D721Med (cell line): ENCODE data around the gene NEDD4L.

Experiments used
- DNase-seq: peaks from one replicate; pipeline ENCODE4 v3.0.0; 2011; ENCODE audit warnings: low spot score; ENCODE audit not compliant: insufficient read length
- FAIRE-seq: peaks from 2 replicates; lab custom pipeline; 2011; peaks lifted over from hg19 to GRCh38; lab: Jason Lieb, UNC
- TF ChIP-seq, protein P1 (sequence below): IDR thresholded peaks from 2 replicates; pipeline ENCODE4 v1.5.1; 2012; ENCODE audit warnings: mild to moderate bottlenecking, control low read depth; ENCODE audit not compliant: insufficient read depth; ENCODE audit errors: missing control alignments

NEDD4L gene

GRCh38 chr18:58204776-58205442, 160.9 kb downstream of the NEDD4L start:
- FAIRE-seq, result peak; percentile 100
- no peak for DNase-seq
- TF ChIP-seq, protein P1, sequence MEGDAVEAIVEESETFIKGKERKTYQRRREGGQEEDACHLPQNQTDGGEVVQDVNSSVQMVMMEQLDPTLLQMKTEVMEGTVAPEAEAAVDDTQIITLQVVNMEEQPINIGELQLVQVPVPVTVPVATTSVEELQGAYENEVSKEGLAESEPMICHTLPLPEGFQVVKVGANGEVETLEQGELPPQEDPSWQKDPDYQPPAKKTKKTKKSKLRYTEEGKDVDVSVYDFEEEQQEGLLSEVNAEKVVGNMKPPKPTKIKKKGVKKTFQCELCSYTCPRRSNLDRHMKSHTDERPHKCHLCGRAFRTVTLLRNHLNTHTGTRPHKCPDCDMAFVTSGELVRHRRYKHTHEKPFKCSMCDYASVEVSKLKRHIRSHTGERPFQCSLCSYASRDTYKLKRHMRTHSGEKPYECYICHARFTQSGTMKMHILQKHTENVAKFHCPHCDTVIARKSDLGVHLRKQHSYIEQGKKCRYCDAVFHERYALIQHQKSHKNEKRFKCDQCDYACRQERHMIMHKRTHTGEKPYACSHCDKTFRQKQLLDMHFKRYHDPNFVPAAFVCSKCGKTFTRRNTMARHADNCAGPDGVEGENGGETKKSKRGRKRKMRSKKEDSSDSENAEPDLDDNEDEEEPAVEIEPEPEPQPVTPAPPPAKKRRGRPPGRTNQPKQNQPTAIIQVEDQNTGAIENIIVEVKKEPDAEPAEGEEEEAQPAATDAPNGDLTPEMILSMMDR, result no peak

GRCh38 chr18:58205443-58206160, 161.6 kb downstream of the NEDD4L start:
- no peak for DNase-seq
- no peak for FAIRE-seq
- TF ChIP-seq, protein P1, result no peak

DNA sequence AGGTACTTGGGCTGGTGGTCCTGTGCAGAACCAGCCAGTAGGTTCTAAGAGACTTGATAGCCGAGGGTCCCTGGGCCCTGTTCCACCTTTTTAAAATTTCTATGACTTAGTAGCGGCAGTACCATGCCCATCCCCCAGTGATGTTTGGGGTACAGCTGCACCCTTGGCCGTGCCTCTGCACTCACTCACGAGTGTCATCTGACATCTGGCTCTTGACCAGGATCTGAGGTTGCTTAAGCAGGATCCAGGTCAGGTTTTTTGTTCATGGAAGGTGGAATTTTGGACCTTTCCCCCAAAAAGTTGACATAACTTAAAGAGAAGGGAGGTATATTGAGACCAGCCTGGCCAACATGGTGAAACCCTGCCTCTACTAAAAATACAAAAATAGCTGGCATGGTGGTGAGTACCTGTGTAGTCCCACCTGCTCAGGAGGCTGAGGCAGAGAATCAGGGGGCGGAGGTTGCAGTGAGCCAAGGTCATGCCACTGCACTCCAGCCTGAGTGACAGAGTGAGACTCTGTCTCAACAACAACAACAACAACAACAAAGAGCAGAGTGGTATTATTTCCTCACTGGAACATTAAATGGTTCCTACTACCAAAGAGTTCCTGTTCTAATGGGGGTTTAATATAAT, 163.6 kb downstream of the NEDD4L start:
- TF ChIP-seq, protein P1, result no peak
- DNase-seq (no peak), FAIRE-seq (no peak)

DNA sequence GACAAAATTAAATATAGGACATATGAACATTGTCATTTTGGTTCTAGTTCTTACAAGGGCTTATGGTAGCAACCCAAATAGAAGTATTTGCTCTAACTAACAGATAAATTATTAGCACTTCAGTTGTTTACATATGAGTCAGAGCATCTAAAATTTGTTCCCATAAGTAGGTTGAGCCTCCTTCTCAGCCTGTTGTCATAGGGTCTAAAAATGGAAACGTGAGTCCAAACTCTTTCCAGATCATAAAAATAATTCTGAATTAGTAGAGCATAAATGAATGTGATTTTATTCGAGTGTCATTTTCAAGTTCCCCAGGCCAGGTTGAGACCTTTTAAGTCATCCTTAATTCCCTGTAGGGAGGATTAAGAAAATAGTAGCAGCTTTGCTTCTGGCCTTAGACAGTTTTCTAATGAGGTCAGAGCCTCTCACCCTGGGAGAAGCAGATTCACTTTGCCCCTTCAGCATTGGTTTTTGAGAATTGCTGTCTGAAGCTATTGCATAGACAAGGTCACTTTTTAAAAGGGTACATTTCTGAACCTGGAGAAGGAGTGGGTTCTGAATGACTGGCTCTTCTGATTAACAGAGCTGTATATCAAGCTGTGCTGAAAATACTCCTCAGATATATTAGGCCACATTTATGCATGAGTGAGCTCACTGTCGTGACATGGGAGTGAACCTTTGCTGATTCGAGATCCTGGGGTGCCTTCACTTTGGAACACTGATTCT, 164.3 kb downstream of the NEDD4L start:
- FAIRE-seq, result peak; percentile 100
- no peak for DNase-seq
- TF ChIP-seq, protein P1, result no peak

DNA sequence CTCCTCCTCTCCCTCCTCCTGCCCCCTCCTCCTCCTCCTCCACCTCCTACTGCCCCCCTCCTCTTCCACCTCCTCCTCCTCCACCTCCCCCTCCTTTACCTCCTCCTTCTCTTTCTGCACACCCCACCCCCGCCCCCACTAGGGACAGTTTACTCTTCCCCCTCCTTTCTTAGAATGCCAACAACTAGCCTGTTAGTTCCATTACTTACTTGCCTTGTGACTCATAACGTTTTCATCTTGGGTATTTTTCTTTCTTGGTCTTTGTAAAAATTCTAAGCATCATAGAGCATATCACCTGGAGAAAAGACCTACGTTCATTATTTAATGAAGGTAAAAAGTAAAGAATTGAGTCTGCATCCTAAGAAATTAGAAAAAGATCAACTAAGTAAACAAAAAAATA, 165.3 kb downstream of the NEDD4L start:
- FAIRE-seq, result no peak
- TF ChIP-seq, protein P1, result no peak
- no peak for DNase-seq

DNA sequence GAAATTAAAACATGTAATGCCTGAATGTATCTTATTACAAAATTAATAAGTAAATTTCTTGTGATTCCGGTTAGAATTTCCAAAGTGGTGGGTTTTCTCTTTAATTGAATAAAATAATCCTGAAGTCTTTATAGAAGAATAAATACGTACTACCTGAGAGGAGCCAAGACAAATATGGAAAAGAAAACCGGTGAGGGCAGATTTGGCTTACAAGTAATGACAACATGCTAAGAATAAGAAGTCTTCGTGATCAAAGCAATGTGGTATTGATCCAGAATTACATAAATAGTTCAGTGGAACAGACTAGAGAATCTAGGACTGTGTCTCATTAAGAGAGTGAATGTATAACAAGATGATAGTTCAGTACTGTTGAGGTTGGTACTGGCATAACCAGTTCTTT, 167.5 kb downstream of the NEDD4L start:
- FAIRE-seq, result peak; percentile 99

More for the DNA sequence above, 167.5 kb downstream of the NEDD4L start:
- TF ChIP-seq, protein P1, result no peak
- DNase-seq, result no peak
